Loucy (cell line): ENCODE measurements around the gene CACNB1.

Experiments used
- H2AFZ ChIP-seq: fragments of 200-600 bp; sonication (generic); 2 replicates; pipeline ENCODE4 v1.6.0; 2016; ENCODE audit warnings: antibody characterized with exemption, mild to moderate bottlenecking, low read length, moderate library complexity
- H3F3A ChIP-seq: fragments of 200-600 bp; 2 replicates; pipeline ENCODE4 v1.6.0; 2016; ENCODE audit warnings: antibody characterized with exemption, low read depth, mild to moderate bottlenecking
- H3K27me3 ChIP-seq: fragments of 200-600 bp; sonication (generic); 2 replicates; pipeline ENCODE4 v1.6.1; 2014; ENCODE audit warnings: low read length, mild to moderate bottlenecking; ENCODE audit not compliant: insufficient read depth, poor library complexity, severe bottlenecking
- H3K36me3 ChIP-seq: fragments of 200-600 bp; sonication (generic); 2 replicates; pipeline ENCODE4 v1.6.1; 2016; ENCODE audit warnings: low read length; ENCODE audit not compliant: insufficient read depth
- H3K4me1 ChIP-seq: fragments of 200-600 bp; sonication (generic); 2 replicates; pipeline ENCODE4 v1.5.1; 2014; ENCODE audit warnings: low read length, mild to moderate bottlenecking; ENCODE audit not compliant: insufficient read depth, poor library complexity, severe bottlenecking
- H3K4me2 ChIP-seq: fragments of 200-600 bp; sonication (generic); 2 replicates; pipeline ENCODE4 v1.6.0; 2014; ENCODE audit warnings: antibody characterized with exemption, low read length, low read depth, mild to moderate bottlenecking; ENCODE audit not compliant: poor library complexity, severe bottlenecking
- H3K4me3 ChIP-seq: fragments of 200-600 bp; sonication (generic); 2 replicates; pipeline ENCODE4 v1.5.1; 2014; ENCODE audit warnings: low read length, mild to moderate bottlenecking, mixed read lengths; ENCODE audit not compliant: poor library complexity, severe bottlenecking
- H3K79me2 ChIP-seq: fragments of 200-600 bp; sonication (generic); 2 replicates; pipeline ENCODE4 v1.6.1; 2014; ENCODE audit warnings: low read length; ENCODE audit not compliant: insufficient read depth
- H3K9ac ChIP-seq: fragments of 200-600 bp; sonication (generic); 2 replicates; pipeline ENCODE4 v1.6.0; 2014; ENCODE audit warnings: mild to moderate bottlenecking, low read depth, low read length, moderate library complexity; ENCODE audit not compliant: poor library complexity, severe bottlenecking
- H3K9me2 ChIP-seq: fragments of 200-600 bp; sonication (generic); replicated peaks from 2 replicates; pipeline ENCODE4 v1.6.1; 2016; ENCODE audit warnings: low read depth, low read length, mixed read lengths
- H3K9me3 ChIP-seq: fragments of 200-600 bp; sonication (generic); 2 replicates; pipeline ENCODE4 v1.6.1; 2014; ENCODE audit warnings: mild to moderate bottlenecking, antibody characterized with exemption, low read length, low read depth; ENCODE audit not compliant: insufficient read depth
- H4K20me1 ChIP-seq: fragments of 200-600 bp; sonication (generic); 2 replicates; pipeline ENCODE4 v1.6.0; 2014; ENCODE audit warnings: antibody characterized with exemption, low read length, mild to moderate bottlenecking; ENCODE audit not compliant: insufficient read depth, poor library complexity, severe bottlenecking
- EZH2phosphoT487 ChIP-seq: fragments of 200-600 bp; IDR thresholded peaks from 2 replicates; pipeline ENCODE4 v1.6.1; 2018; ENCODE audit warnings: antibody characterized with exemption, mild to moderate bottlenecking, moderate library complexity, borderline replicate concordance
- TF ChIP-seq, protein P1 (sequence below): fragments of 200-600 bp; sonication (generic); conservative IDR thresholded peaks from 2 replicates; pipeline ENCODE4 v1.5.1; 2014; ENCODE audit warnings: mild to moderate bottlenecking, antibody characterized with exemption, low read length

Gene CACNB1

GRCh38 chr17:39231591-39232551 lies 34.4 kb upstream of the CACNB1 start:
- Histone ChIP-seq H3K79me2 (no peaks in the 10 kb centered on the region), H3K9me3 (no peaks in the 10 kb centered on the region), H3K4me1 (peaks cover 13% of the 10 kb centered on the region), H3K9ac (peak overlapping the region; percentile 41), H3K4me2 (peak overlapping the region; percentile 74), H3K4me3 (peak overlapping the region; percentile 58), H3F3A (no peaks in the 10 kb centered on the region), H2AFZ (peak overlapping the region; percentile 54; the same call in 1 of the 2 replicates), H4K20me1 (no peaks in the 10 kb centered on the region), H3K9me2 (no peaks in the 10 kb centered on the region), H3K36me3 (no peaks in the 10 kb centered on the region), H3K27me3 (no peaks in the 10 kb centered on the region)
- TF ChIP-seq, protein P1, sequence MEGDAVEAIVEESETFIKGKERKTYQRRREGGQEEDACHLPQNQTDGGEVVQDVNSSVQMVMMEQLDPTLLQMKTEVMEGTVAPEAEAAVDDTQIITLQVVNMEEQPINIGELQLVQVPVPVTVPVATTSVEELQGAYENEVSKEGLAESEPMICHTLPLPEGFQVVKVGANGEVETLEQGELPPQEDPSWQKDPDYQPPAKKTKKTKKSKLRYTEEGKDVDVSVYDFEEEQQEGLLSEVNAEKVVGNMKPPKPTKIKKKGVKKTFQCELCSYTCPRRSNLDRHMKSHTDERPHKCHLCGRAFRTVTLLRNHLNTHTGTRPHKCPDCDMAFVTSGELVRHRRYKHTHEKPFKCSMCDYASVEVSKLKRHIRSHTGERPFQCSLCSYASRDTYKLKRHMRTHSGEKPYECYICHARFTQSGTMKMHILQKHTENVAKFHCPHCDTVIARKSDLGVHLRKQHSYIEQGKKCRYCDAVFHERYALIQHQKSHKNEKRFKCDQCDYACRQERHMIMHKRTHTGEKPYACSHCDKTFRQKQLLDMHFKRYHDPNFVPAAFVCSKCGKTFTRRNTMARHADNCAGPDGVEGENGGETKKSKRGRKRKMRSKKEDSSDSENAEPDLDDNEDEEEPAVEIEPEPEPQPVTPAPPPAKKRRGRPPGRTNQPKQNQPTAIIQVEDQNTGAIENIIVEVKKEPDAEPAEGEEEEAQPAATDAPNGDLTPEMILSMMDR: peak; percentile 93
- TF ChIP-seq EZH2phosphoT487: no peak

DNA sequence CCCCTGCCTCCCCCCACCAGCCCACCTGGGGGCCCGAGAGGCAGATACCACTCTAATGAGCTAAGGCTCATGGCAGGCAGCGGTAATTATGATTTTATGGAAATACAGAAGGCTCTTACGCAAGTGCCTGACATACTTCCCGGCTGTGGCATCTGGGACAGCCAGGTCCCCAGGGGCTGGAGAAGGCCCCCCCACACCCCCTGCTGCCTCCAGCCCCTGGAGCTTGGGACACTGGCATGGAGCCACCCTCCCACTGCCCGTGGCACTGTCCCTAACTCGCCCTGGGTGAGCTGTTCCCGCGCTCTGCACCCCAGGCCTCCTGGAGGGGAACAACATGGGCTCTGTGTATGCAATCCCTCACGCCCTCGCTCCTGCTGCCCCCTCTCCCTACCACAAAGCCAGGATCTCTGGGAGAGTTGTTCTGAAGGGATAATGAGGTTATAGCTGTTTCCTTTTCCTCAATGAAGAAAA lies 33.7 kb upstream of the CACNB1 start:
- H3K9me3 ChIP-seq: no peaks in the 10 kb centered on the region
- H3K4me2 ChIP-seq: peak overlapping the region; percentile 74
- no peaks in the 10 kb centered on the region for H3K27me3 ChIP-seq
- H3K9me2 ChIP-seq: no peaks in the 10 kb centered on the region
- no peak for TF ChIP-seq EZH2phosphoT487
- TF ChIP-seq, protein P1: no peak
- no peaks in the 10 kb centered on the region for H3K36me3 ChIP-seq
- no peaks in the 10 kb centered on the region for H3F3A ChIP-seq
- H3K9ac ChIP-seq: no peak overlapping the region
- H3K4me3 ChIP-seq: no peak overlapping the region
- no peak overlapping the region for H2AFZ ChIP-seq
- no peaks in the 10 kb centered on the region for H3K79me2 ChIP-seq
- no peaks in the 10 kb centered on the region for H4K20me1 ChIP-seq
- H3K4me1 ChIP-seq: peaks cover 12% of the 10 kb centered on the region

- Histone ChIP-seq H4K20me1 (no peaks in the 10 kb centered on the region), H3F3A (no peaks in the 10 kb centered on the region), H3K36me3 (no peaks in the 10 kb centered on the region), H3K9me2 (no peaks in the 10 kb centered on the region), H3K4me3 (no peak overlapping the region), H3K4me1 (peaks cover 12% of the 10 kb centered on the region), H3K4me2 (no peak overlapping the region), H3K9ac (no peak overlapping the region), H3K79me2 (no peaks in the 10 kb centered on the region), H2AFZ (no peak overlapping the region), H3K27me3 (no peaks in the 10 kb centered on the region), H3K9me3 (no peaks in the 10 kb centered on the region)
- TF ChIP-seq EZH2phosphoT487: no peak
- TF ChIP-seq, protein P1: no peak
Observed at GRCh38 chr17:39230361-39230760, 32.9 kb upstream of the CACNB1 start.
